GM23338 (cell line): ENCODE data around the gene FCHSD2.

Experiments
- CREB1 ChIP-seq: fragments of 250-450 bp; sonication (Bioruptor Pico); IDR thresholded peaks from 2 replicates; pipeline ENCODE4 v1.5.0; 2020; ENCODE audit warnings: low read depth, mild to moderate bottlenecking, moderate library complexity
- CTCF ChIP-seq, 2 experiments: fragments of 200-600 bp in 1 of 2; sonication (generic) in 1 of 2; conservative IDR thresholded peaks; 2 replicates each; pipeline versions ENCODE4 v1.5.1 to v1.6.1; 2016 to 2017; ENCODE audit warnings: antibody characterized with exemption in 2 of 2, low read depth in 2 of 2, mild to moderate bottlenecking in 2 of 2, moderate library complexity in 1 of 2
- EZH2 ChIP-seq: fragments of 200-600 bp; sonication (generic); IDR thresholded peaks from one replicate; pipeline ENCODE4 v1.8.0; 2017; ENCODE audit warnings: antibody characterized with exemption, mild to moderate bottlenecking, low read depth; ENCODE audit not compliant: unreplicated experiment
- POLR2AphosphoS5 ChIP-seq: IDR thresholded peaks from 2 replicates; pipeline ENCODE4 v1.6.1; 2016; ENCODE audit warnings: antibody characterized with exemption, low read depth
- STAT1 ChIP-seq: IDR thresholded peaks from one replicate; pipeline ENCODE4 v1.6.1; 2016; ENCODE audit warnings: antibody characterized with exemption; ENCODE audit not compliant: unreplicated experiment

GRCh38 chr11:73114110-73114834 lies 27.8 kb downstream of the FCHSD2 start:
- TF ChIP-seq CTCF (conservative IDR thresholded peaks at IDR 0.05; ENCODE audit: low read depth in 2 of 2) (no peak), POLR2AphosphoS5 (no peak), CREB1 (CRISPR knock-in tag) (no peak), STAT1 (no peak), EZH2 (no peak)
